ENCODE data around the gene CMTR2. TPM values are rescaled to one million over a fixed set of nuclear protein-coding genes. Genes with fewer than 3 reads are reported as not detected.

Gene CMTR2
- total RNA-seq, 1 experiment from 2014 or later = 26.8 TPM

GRCh38 chr16:71264299-71264698, 24.9 kb downstream of the CMTR2 start:
- Histone ChIP-seq H3K9ac (ENCODE audit: low read length) (no peak overlapping the region), H3K9me2 (ENCODE audit: insufficient read depth) (no peaks in the 10 kb centered on the region), H3K4me1 (ENCODE audit: control insufficient read depth in 1 of 2, insufficient read depth in 2 of 2, low read length in 2 of 2) (no peaks in the 10 kb centered on the region), H3K27ac (ENCODE audit: low read depth, low read length) (no peak overlapping the region), H3K79me2 (ENCODE audit: insufficient read depth, low read length) (no peaks in the 10 kb centered on the region), H3K36me3 (ENCODE audit: control insufficient read depth in 1 of 2, insufficient read depth in 2 of 2, low read length in 2 of 2) (no peaks in the 10 kb centered on the region), H2AFZ (ENCODE audit: low read depth, low read length, poor library complexity, severe bottlenecking) (no peak overlapping the region), H3K9me3 (ENCODE audit: control insufficient read depth in 1 of 2, insufficient read depth in 1 of 2, low read depth in 1 of 2, low read length in 2 of 2) (no peaks in the 10 kb centered on the region), H3K4me3 (replicated peaks in 1 of 2; ENCODE audit: low read depth in 1 of 2, low read length in 2 of 2) (no peak overlapping the region), H3K4me2 (ENCODE audit: low read length) (no peak overlapping the region), H3K27me3 (ENCODE audit: insufficient read depth, low read length) (0 out of 2 replicates have a peak, but pooled peaks cover 7% of the 10 kb centered on the region), H4K20me1 (ENCODE audit: insufficient read depth) (no peaks in the 10 kb centered on the region)
- DNase-seq (ENCODE audit: low read depth, low spot score) (no peak), ATAC-seq (no peak)
- ChIA-PET POLR2A (interaction anchor here (0.7 kb wide), 1 partner anchor 12 kb away, joined by 3 read pairs; no protein-coding TSS in a partner anchor), RAD21 (ENCODE audit: low non-redundant PET in 1 of 2, low total read pairs in 2 of 2, uncharacterized antibody in 2 of 2, unreplicated experiment in 2 of 2) (no interaction called here), CTCF (no interaction called here)
- BruUV-seq (replicated peaks) = no TSS peak
- TF ChIP-seq ZFX (IDR thresholded peaks at IDR 0.05) (no peak), JUND (IDR thresholded peaks at IDR 0.05) (no peak), CEBPB (IDR thresholded peaks at IDR 0.05; ENCODE audit: low read depth) (no peak), EZH2phosphoT487 (IDR thresholded peaks at IDR 0.05; ENCODE audit: borderline replicate concordance) (no peak), POLR2AphosphoS5 (IDR thresholded peaks at IDR 0.05; ENCODE audit: low read depth, low read length) (no peak), POLR2A (IDR thresholded peaks at IDR 0.05; ENCODE audit: borderline replicate concordance, extremely low read depth, insufficient read depth, insufficient read length) (no peak), SRF (IDR thresholded peaks at IDR 0.05; ENCODE audit: low read depth) (no peak), ATF3 (IDR thresholded peaks at IDR 0.05) (no peak), FOSL1 (IDR thresholded peaks at IDR 0.05; ENCODE audit: low read depth) (no peak), SP1 (IDR thresholded peaks at IDR 0.05; ENCODE audit: low read depth) (no peak), CBX3 (IDR thresholded peaks at IDR 0.05; ENCODE audit: low read depth) (no peak), YY1 (IDR thresholded peaks at IDR 0.05; ENCODE audit: extremely low read depth, insufficient replicate concordance, low read depth, low read length) (no peak), ELF1 (IDR thresholded peaks at IDR 0.05; ENCODE audit: borderline replicate concordance, low read depth) (no peak), ZBTB33 (IDR thresholded peaks at IDR 0.05; ENCODE audit: extremely low read depth, insufficient replicate concordance, low read length) (no peak), MAX (IDR thresholded peaks at IDR 0.05) (no peak), TCF7L2 (IDR thresholded peaks at IDR 0.05; ENCODE audit: borderline replicate concordance, extremely low read depth, insufficient read depth, insufficient read length) (no peak)
- intact Hi-C loops (cut with micrococcal nuclease) = no loop called here

Data from HCT116 (cell line).